Glutamatergic neuron (in vitro differentiated cells): ENCODE data around the gene RMI2. TPM values are rescaled to one million over a fixed set of nuclear protein-coding genes. Genes with fewer than 3 reads are reported as not detected.
A peak's percentile ranks its signal among the peaks of the same experiment; 100 is the strongest.

Source experiments
- DNase-seq: peaks from one replicate; pipeline ENCODE4 v3.0.0; 2022
- H3K27ac Mint-ChIP-seq: one replicate; pipeline ENCODE4 v1.8.0; 2020; ENCODE audit warnings: mild to moderate bottlenecking, mixed read lengths, inconsistent platforms; ENCODE audit not compliant: unreplicated experiment
- H3K27me3 Mint-ChIP-seq: one replicate; pipeline ENCODE4 v1.8.0; 2020; ENCODE audit warnings: mild to moderate bottlenecking, moderate library complexity, mixed read lengths, inconsistent platforms; ENCODE audit not compliant: unreplicated experiment
- H3K36me3 Mint-ChIP-seq: one replicate; pipeline ENCODE4 v1.8.0; 2020; ENCODE audit warnings: mild to moderate bottlenecking, mixed read lengths, inconsistent platforms; ENCODE audit not compliant: unreplicated experiment
- H3K4me1 Mint-ChIP-seq: one replicate; pipeline ENCODE4 v1.8.0; 2020; ENCODE audit warnings: mild to moderate bottlenecking, low read depth, mixed read lengths, inconsistent platforms; ENCODE audit not compliant: unreplicated experiment
- H3K4me3 Mint-ChIP-seq: one replicate; pipeline ENCODE4 v1.8.0; 2020; ENCODE audit warnings: mild to moderate bottlenecking, mixed read lengths, inconsistent platforms; ENCODE audit not compliant: unreplicated experiment
- H3K9me3 Mint-ChIP-seq: one replicate; pipeline ENCODE4 v1.8.0; 2020; ENCODE audit warnings: mild to moderate bottlenecking, moderate library complexity, mixed read lengths, inconsistent platforms; ENCODE audit not compliant: unreplicated experiment
- total RNA-seq: library from RNA; stranded (reverse); fragmentation: NEBNext Ultra II Directional; extraction: Animal tissue kit (Norgen Biotek cat#: 25700); gene quantifications from one replicate; pipeline ENCODE4 v1.2.1, GENCODE V29; 2021; ENCODE audit not compliant: unreplicated experiment
- TF ChIP-seq, protein P1 (sequence below): fragments of 200-600 bp; sonication (generic); IDR thresholded peaks from one replicate; pipeline ENCODE4 v1.5.0; 2021; ENCODE audit not compliant: partially characterized antibody, unreplicated experiment

RMI2 gene
- total RNA-seq, 1 donor from 2014 or later, result 4.2 TPM

DNA sequence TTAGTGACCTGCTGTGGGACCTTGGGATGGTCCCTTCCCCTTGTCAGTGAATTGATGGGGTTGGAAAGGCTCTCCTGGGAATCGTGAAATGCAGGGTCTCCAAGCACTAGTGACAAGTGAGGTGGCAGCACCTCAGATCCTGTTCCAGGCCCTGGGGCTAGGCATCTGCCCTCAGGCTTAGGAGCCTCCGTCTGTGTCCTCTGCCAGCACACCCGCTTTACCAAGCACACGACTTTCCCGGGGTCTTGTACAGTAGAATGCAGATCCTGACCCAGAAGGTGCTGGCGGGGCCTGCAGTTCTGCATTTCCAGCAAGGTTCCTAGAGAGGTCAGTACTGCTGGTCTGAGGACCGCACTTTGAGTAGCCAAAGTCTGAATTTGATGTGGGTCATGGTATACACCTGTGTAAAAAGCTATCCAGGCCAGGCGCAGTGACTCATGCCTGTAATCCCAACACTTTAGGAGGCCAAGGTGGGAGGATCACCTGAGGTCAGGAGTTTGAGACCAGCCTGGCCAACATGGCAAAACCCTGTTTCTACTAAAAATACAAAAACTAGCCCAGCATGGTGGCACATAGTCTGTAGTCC is 30.9 kb upstream of the RMI2 start:
- Mint-ChIP-seq H3K27ac (no peak overlapping the region), H3K4me1 (peaks cover 4% of the 10 kb centered on the region)

DNA sequence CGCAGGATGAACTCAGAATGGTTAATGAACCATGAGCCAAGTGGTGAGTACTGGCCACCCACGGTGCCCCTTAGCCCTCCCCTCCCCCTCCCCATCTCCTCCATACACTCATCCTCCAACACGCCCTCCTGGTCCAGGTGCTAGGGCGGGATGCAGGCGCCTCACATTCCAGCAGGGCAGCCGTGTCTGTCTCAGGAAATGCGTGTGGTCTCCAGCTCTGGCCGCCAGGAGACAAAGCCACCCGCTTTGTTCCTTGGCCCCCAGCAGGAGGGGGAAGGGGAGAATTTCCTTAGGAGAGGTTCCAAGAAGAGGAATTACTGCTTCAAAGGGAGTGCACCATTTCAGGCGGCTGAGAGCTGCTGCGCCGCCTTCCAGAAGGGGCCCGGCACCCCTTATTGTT is 29.7 kb upstream of the RMI2 start:
- no peaks in the 10 kb centered on the region for H3K36me3 Mint-ChIP-seq
- no peak overlapping the region for H3K4me3 Mint-ChIP-seq
- peaks cover 2% of the 10 kb centered on the region for H3K4me1 Mint-ChIP-seq
- H3K9me3 Mint-ChIP-seq, result peaks cover under 1% of the 10 kb centered on the region
- TF ChIP-seq, protein P1, sequence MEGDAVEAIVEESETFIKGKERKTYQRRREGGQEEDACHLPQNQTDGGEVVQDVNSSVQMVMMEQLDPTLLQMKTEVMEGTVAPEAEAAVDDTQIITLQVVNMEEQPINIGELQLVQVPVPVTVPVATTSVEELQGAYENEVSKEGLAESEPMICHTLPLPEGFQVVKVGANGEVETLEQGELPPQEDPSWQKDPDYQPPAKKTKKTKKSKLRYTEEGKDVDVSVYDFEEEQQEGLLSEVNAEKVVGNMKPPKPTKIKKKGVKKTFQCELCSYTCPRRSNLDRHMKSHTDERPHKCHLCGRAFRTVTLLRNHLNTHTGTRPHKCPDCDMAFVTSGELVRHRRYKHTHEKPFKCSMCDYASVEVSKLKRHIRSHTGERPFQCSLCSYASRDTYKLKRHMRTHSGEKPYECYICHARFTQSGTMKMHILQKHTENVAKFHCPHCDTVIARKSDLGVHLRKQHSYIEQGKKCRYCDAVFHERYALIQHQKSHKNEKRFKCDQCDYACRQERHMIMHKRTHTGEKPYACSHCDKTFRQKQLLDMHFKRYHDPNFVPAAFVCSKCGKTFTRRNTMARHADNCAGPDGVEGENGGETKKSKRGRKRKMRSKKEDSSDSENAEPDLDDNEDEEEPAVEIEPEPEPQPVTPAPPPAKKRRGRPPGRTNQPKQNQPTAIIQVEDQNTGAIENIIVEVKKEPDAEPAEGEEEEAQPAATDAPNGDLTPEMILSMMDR, result no peak
- no peak for DNase-seq
- H3K27me3 Mint-ChIP-seq, result peaks cover 5% of the 10 kb centered on the region
- no peak overlapping the region for H3K27ac Mint-ChIP-seq

More for the DNA sequence above, 30.9 kb upstream of the RMI2 start:
- no peaks in the 10 kb centered on the region for H3K9me3 Mint-ChIP-seq
- H3K27me3 Mint-ChIP-seq, result peaks cover 5% of the 10 kb centered on the region
- TF ChIP-seq, protein P1, result no peak
- no peak overlapping the region for H3K4me3 Mint-ChIP-seq
- no peaks in the 10 kb centered on the region for H3K36me3 Mint-ChIP-seq
- no peak for DNase-seq

DNA sequence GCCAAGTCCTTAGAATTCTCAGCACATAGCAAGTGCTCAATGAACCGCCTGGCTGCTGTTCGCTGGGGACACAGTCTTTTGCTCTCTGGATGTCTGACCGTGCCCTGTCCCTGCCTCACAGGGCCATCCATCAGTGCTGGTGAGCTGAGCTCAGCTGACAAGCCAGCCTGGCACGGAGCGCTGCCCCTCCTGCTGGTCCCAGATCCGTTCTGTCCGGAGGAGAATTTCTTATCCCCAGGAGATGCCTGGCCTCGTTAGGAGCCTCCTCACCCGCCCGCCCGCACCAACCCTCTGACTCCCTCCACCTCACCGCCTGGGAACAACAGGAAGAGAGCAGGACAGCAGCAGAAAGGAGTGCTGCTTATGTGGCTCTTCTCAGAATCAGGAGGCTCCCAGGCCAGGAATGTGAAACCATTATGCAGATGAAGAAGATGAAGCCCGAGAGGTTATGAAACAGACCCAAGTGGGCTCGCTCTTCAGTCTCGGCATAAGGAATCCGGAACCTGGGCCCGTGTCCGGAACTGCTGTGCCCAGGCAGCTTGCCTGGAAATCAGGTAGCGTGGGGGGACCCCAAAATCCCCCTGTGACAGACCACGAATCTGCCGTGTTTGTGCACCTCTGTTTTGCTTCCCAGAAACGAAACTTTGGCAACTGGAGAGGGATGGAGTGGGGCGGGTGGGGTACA is 28.8 kb upstream of the RMI2 start:
- Mint-ChIP-seq H3K36me3 (no peaks in the 10 kb centered on the region), H3K4me1 (peaks cover 2% of the 10 kb centered on the region), H3K9me3 (peaks cover 2% of the 10 kb centered on the region), H3K27ac (no peak overlapping the region), H3K4me3 (no peak overlapping the region), H3K27me3 (peaks cover 5% of the 10 kb centered on the region)
- peak; percentile 43 for DNase-seq
- TF ChIP-seq, protein P1, result no peak

DNA sequence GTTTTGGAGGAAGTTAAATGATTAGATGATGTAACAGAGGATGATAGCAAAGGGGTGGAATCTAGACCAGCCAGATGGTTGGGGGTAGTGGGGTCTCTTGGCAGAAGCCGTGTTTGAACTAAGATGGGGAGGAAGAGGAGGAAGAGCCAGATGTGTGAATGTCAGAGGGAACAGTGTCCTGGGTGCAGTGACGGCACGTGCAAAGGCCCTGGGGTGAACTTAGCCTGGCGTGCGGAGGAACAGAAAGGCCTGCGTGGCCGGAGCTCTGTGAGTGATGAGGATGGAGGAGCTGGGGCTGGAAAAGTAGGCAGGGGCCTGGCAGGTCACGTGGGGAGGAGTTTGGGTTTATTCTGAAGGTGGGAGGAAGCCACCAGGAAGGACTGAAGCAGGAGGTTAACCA is 26.4 kb upstream of the RMI2 start:
- Mint-ChIP-seq H3K4me3 (no peak overlapping the region), H3K27me3 (peaks cover 2% of the 10 kb centered on the region), H3K4me1 (no peaks in the 10 kb centered on the region), H3K27ac (no peak overlapping the region), H3K9me3 (peaks cover 3% of the 10 kb centered on the region), H3K36me3 (no peaks in the 10 kb centered on the region)
- TF ChIP-seq, protein P1, result no peak
- DNase-seq, result no peak

DNA sequence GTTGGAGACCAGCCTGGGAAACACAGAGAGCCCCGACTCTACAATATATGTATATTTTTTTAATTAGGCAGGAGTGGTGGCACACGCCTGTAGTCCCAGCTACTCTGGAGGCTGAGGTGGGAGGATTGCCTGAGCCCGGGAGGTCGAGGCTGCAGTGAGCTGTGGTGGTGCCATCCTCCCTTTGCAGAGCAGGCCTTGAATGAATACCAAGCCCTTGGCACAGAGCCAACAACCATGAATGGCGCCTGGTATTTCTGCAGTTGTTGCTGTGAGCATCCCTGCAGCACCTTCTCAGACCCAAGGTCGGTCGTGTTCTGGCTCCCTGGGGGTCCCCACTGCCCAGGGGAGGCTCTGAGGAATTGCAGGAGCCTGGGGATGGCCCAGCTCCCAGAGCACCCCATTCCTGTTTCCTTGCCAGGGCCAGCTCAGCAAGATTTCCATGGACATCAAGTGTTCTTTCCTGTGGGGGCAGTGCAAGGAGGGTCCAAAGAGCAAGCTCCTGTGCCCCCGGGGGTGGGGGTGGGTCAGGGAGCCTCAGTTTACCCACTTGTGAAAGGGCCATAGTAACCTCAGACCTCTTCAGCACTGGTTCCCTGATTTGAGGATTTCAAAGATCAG is 25.6 kb upstream of the RMI2 start:
- H3K9me3 Mint-ChIP-seq, result peaks cover 3% of the 10 kb centered on the region
- peaks cover 1% of the 10 kb centered on the region for H3K27me3 Mint-ChIP-seq
- no peak overlapping the region for H3K27ac Mint-ChIP-seq
- H3K4me1 Mint-ChIP-seq, result no peaks in the 10 kb centered on the region
- no peak overlapping the region for H3K4me3 Mint-ChIP-seq
- TF ChIP-seq, protein P1, result no peak
- DNase-seq, result no peak
- no peaks in the 10 kb centered on the region for H3K36me3 Mint-ChIP-seq
